Astrocyte (in vitro differentiated cells and primary cell): ENCODE data around the gene METTL16. TPM values are rescaled to one million over a fixed set of nuclear protein-coding genes. Genes with fewer than 3 reads are reported as not detected.
"Not testable (repeated sequence)": the region's sequence is repeated elsewhere in the genome, so short reads cannot be mapped to it uniquely, and the experiment has no call there.

Experiments
- DNase-seq: peaks from one replicate; pipeline ENCODE4 v3.0.0-alpha.2; 2010; ENCODE audit warnings: low read depth
- FAIRE-seq: peaks from 2 replicates; lab custom pipeline; 2011; peaks lifted over from hg19 to GRCh38; lab: Jason Lieb, UNC
- H2AFZ ChIP-seq: 2 replicates; pipeline ENCODE4 v1.6.0; 2012; ENCODE audit warnings: low read depth, low read length, inconsistent platforms
- H3K27ac ChIP-seq: 2 replicates; pipeline ENCODE4 v1.5.1; 2011; ENCODE audit warnings: low read depth, low read length, inconsistent platforms
- H3K27me3 ChIP-seq: 2 replicates; pipeline ENCODE4 v1.6.0; 2011; ENCODE audit warnings: low read length, inconsistent platforms; ENCODE audit not compliant: insufficient read depth
- H3K36me3 ChIP-seq: 2 replicates; pipeline ENCODE4 v1.5.1; 2011; ENCODE audit warnings: low read length, inconsistent platforms; ENCODE audit not compliant: insufficient read depth
- H3K4me1 ChIP-seq: 2 replicates; pipeline ENCODE4 v1.5.1; 2011; ENCODE audit warnings: low read length, inconsistent platforms; ENCODE audit not compliant: insufficient read depth
- H3K4me2 ChIP-seq: 2 replicates; pipeline ENCODE4 v1.6.0; 2012; ENCODE audit warnings: low read length, inconsistent platforms
- H3K4me3 ChIP-seq: 2 replicates; pipeline ENCODE4 v1.5.1; 2011; ENCODE audit warnings: low read depth, mild to moderate bottlenecking, low read length, inconsistent platforms; ENCODE audit not compliant: insufficient read depth
- H3K79me2 ChIP-seq: 2 replicates; pipeline ENCODE4 v1.6.0; 2012; ENCODE audit warnings: mild to moderate bottlenecking, low read length, inconsistent platforms; ENCODE audit not compliant: insufficient read depth
- H3K9ac ChIP-seq: 2 replicates; pipeline ENCODE4 v1.6.0; 2012; ENCODE audit warnings: mild to moderate bottlenecking, low read length, inconsistent platforms
- H3K9me3 ChIP-seq: 2 replicates; pipeline ENCODE4 v1.5.1; 2012; ENCODE audit warnings: low read depth, mild to moderate bottlenecking, low read length, inconsistent platforms; ENCODE audit not compliant: insufficient read depth
- H4K20me1 ChIP-seq: 2 replicates; pipeline ENCODE4 v1.6.0; 2012; ENCODE audit warnings: low read length, inconsistent platforms; ENCODE audit not compliant: insufficient read depth
- H3K27ac Mint-ChIP-seq: one replicate; pipeline ENCODE4 v1.8.0; 2021; ENCODE audit warnings: mild to moderate bottlenecking, mixed read lengths; ENCODE audit not compliant: unreplicated experiment
- H3K27me3 Mint-ChIP-seq: one replicate; pipeline ENCODE4 v1.8.0; 2021; ENCODE audit warnings: low read depth, mixed read lengths; ENCODE audit not compliant: unreplicated experiment
- H3K36me3 Mint-ChIP-seq: one replicate; pipeline ENCODE4 v1.8.0; 2021; ENCODE audit warnings: low read depth, mixed read lengths; ENCODE audit not compliant: unreplicated experiment
- H3K4me1 Mint-ChIP-seq: one replicate; pipeline ENCODE4 v1.8.0; 2021; ENCODE audit warnings: low read depth, mixed read lengths; ENCODE audit not compliant: unreplicated experiment
- H3K4me3 Mint-ChIP-seq: one replicate; pipeline ENCODE4 v1.8.0; 2021; ENCODE audit warnings: mild to moderate bottlenecking, moderate library complexity, mixed read lengths; ENCODE audit not compliant: unreplicated experiment
- H3K9me3 Mint-ChIP-seq: one replicate; pipeline ENCODE4 v1.8.0; 2021; ENCODE audit warnings: mild to moderate bottlenecking, mixed read lengths; ENCODE audit not compliant: unreplicated experiment
- CTCF ChIP-seq: IDR thresholded peaks from 2 replicates; pipeline ENCODE4 v1.5.1; 2011; ENCODE audit warnings: low read depth, mild to moderate bottlenecking, inconsistent platforms, low read length, moderate library complexity; ENCODE audit not compliant: insufficient read depth
- EZH2 ChIP-seq: IDR thresholded peaks from 2 replicates; pipeline ENCODE4 v1.6.1; 2012; ENCODE audit warnings: mild to moderate bottlenecking, low read length, inconsistent platforms; ENCODE audit not compliant: insufficient read depth
- total RNA-seq: library from RNA; stranded (reverse); gene quantifications from 2 replicates; pipeline ENCODE4 v1.2.1, GENCODE V29; 2021

METTL16 gene
- total RNA-seq, 1 donor from 2014 or later, result 28.4 TPM

- H3K4me2 ChIP-seq, result peak overlapping the region; percentile 98
- Mint-ChIP-seq H3K4me1 (no peaks in the 10 kb centered on the region), H3K27ac (no peak overlapping the region), H3K36me3 (peaks cover 2% of the 10 kb centered on the region), H3K9me3 (no peaks in the 10 kb centered on the region), H3K27me3 (no peaks in the 10 kb centered on the region), H3K4me3 (no peak overlapping the region)
- H4K20me1 ChIP-seq, result peaks cover 9% of the 10 kb centered on the region
- H3K27ac ChIP-seq, result peak overlapping the region; percentile 99
- peaks cover 3% of the 10 kb centered on the region for H3K4me1 ChIP-seq
- H3K79me2 ChIP-seq, result peaks cover 34% of the 10 kb centered on the region
- peak overlapping the region; percentile 96 for H3K4me3 ChIP-seq
- peak overlapping the region; percentile 100 for H2AFZ ChIP-seq
- DNase-seq (no peak), FAIRE-seq (no peak)
- H3K36me3 ChIP-seq, result no peaks in the 10 kb centered on the region
- H3K9ac ChIP-seq, result peak overlapping the region; percentile 99
- no peaks in the 10 kb centered on the region for H3K27me3 ChIP-seq
- TF ChIP-seq CTCF (no peak), EZH2 (no peak)
- H3K9me3 ChIP-seq, result no peaks in the 10 kb centered on the region
These were observed 588 bp downstream of the METTL16 start for GRCh38 chr17:2511138-2511461.

GRCh38 chr17:2510559-2510958 is 1.1 kb downstream of the METTL16 start:
- Histone ChIP-seq H3K9ac (peak overlapping the region; percentile 99), H2AFZ (peak overlapping the region; percentile 100), H3K79me2 (peaks cover 39% of the 10 kb centered on the region), H3K4me1 (peaks cover 3% of the 10 kb centered on the region), H3K27me3 (no peaks in the 10 kb centered on the region), H4K20me1 (peaks cover 11% of the 10 kb centered on the region), H3K9me3 (no peaks in the 10 kb centered on the region), H3K36me3 (no peaks in the 10 kb centered on the region), H3K4me3 (peak overlapping the region; percentile 96), H3K4me2 (peak overlapping the region; percentile 98), H3K27ac (peak overlapping the region; percentile 99)
- Mint-ChIP-seq H3K4me1 (no peaks in the 10 kb centered on the region), H3K36me3 (peaks cover 6% of the 10 kb centered on the region), H3K4me3 (no peak overlapping the region), H3K9me3 (no peaks in the 10 kb centered on the region), H3K27me3 (no peaks in the 10 kb centered on the region), H3K27ac (no peak overlapping the region)
- TF ChIP-seq CTCF (no peak), EZH2 (no peak)
- DNase-seq (no peak), FAIRE-seq (no peak)

GRCh38 chr17:2508035-2508434 is 3.7 kb downstream of the METTL16 start:
- Histone ChIP-seq H3K9ac (no peak overlapping the region), H3K79me2 (peaks cover 64% of the 10 kb centered on the region), H2AFZ (no peak overlapping the region), H4K20me1 (peaks cover 14% of the 10 kb centered on the region), H3K27ac (no peak overlapping the region), H3K4me3 (no peak overlapping the region), H3K27me3 (no peaks in the 10 kb centered on the region), H3K4me1 (peaks cover 3% of the 10 kb centered on the region), H3K36me3 (no peaks in the 10 kb centered on the region), H3K9me3 (no peaks in the 10 kb centered on the region), H3K4me2 (no peak overlapping the region)
- Mint-ChIP-seq H3K4me1 (no peaks in the 10 kb centered on the region), H3K36me3 (peaks cover 6% of the 10 kb centered on the region), H3K27ac (no peak overlapping the region), H3K27me3 (no peaks in the 10 kb centered on the region), H3K9me3 (no peaks in the 10 kb centered on the region), H3K4me3 (peak overlapping the region; percentile 6)
- FAIRE-seq, result no peak
- TF ChIP-seq EZH2, result no peak
- no peak for TF ChIP-seq CTCF
- DNase-seq, result no peak

GRCh38 chr17:2507015-2507414 is 4.7 kb downstream of the METTL16 start:
- H3K9me3 ChIP-seq, DNase-seq, H3K36me3 Mint-ChIP-seq, H3K4me1 ChIP-seq, H3K4me2 ChIP-seq, H3K27me3 Mint-ChIP-seq, H2AFZ ChIP-seq, H3K4me3 Mint-ChIP-seq, H3K4me1 Mint-ChIP-seq, H3K36me3 ChIP-seq, FAIRE-seq, H3K27me3 ChIP-seq, H3K27ac ChIP-seq, H3K9ac ChIP-seq, H3K9me3 Mint-ChIP-seq, H3K27ac Mint-ChIP-seq, H3K4me3 ChIP-seq: not testable (repeated sequence)
- peaks cover 74% of the 10 kb centered on the region for H3K79me2 ChIP-seq
- peaks cover 21% of the 10 kb centered on the region for H4K20me1 ChIP-seq
